H1 (cell line): ENCODE results near the gene SLC13A3. TPM values are rescaled to one million over a fixed set of nuclear protein-coding genes. Genes with fewer than 3 reads are reported as not detected.

Experiments
- CTCF ChIA-PET: fragments of 300-600 bp; sonication (Branson Sonifier 250); formaldehyde crosslinking; loops from one replicate; lab custom pipeline; 2021; ENCODE audit not compliant: partially characterized antibody; lab: Charles Lee
- POLR2A ChIA-PET: fragments of 300-600 bp; sonication (Branson Sonifier 250); formaldehyde crosslinking; loops from one replicate; lab custom pipeline; 2021; ENCODE audit warnings: inconsistent platforms; ENCODE audit not compliant: partially characterized antibody; lab: Charles Lee
- DNase-seq, 2 experiments: peaks; one replicate each; pipeline versions ENCODE4 v3.0.0 to v3.0.0-alpha.2; 2010 to 2022; ENCODE audit warnings: low spot score in 2 of 2, low read depth in 1 of 2, mixed read lengths in 1 of 2
- FAIRE-seq: peaks from 2 replicates; lab custom pipeline; 2011; peaks lifted over from hg19 to GRCh38; lab: Jason Lieb, UNC
- H2AFZ ChIP-seq: 2 replicates; pipeline ENCODE4 v1.8.1; 2012; ENCODE audit warnings: low read length, inconsistent platforms
- H2AK5ac ChIP-seq: 2 replicates; pipeline ENCODE4 v1.6.1; 2013; ENCODE audit warnings: low read depth, low read length
- H2BK120ac ChIP-seq: replicated peaks from 2 replicates; pipeline ENCODE3; 2013; ENCODE audit warnings: low read depth, low read length, inconsistent platforms
- H2BK12ac ChIP-seq: 2 replicates; pipeline ENCODE4 v1.6.1; 2013; ENCODE audit warnings: low read depth, low read length
- H2BK15ac ChIP-seq: 2 replicates; pipeline ENCODE4 v1.6.1; 2013; ENCODE audit warnings: low read length
- H2BK20ac ChIP-seq: 2 replicates; pipeline ENCODE4 v1.6.1; 2013; ENCODE audit warnings: low read length
- H2BK5ac ChIP-seq: 2 replicates; pipeline ENCODE4 v1.6.1; 2013; ENCODE audit warnings: low read depth, low read length
- H3K14ac ChIP-seq: 2 replicates; pipeline ENCODE4 v1.6.1; 2013; ENCODE audit warnings: inconsistent platforms; ENCODE audit not compliant: insufficient read length
- H3K18ac ChIP-seq: 2 replicates; pipeline ENCODE4 v1.6.1; 2013; ENCODE audit warnings: low read length; ENCODE audit errors: extremely low read depth
- H3K23ac ChIP-seq: 2 replicates; pipeline ENCODE4 v1.6.1; 2013; ENCODE audit warnings: inconsistent platforms; ENCODE audit not compliant: insufficient read length
- H3K23me2 ChIP-seq: 2 replicates; pipeline ENCODE4 v1.6.1; 2013; ENCODE audit warnings: low read depth, low read length
- H3K27ac ChIP-seq: 2 replicates; pipeline ENCODE4 v1.6.1; 2011; ENCODE audit warnings: low read depth, low read length, inconsistent platforms
- H3K27me3 ChIP-seq, 4 experiments: replicated peaks in 1 of 4; 1 replicate in 1 of 4; 2 replicates in 3 of 4; pipeline versions ENCODE4 v1.6.1 to v1.8.1; 2011 to 2013; ENCODE audit warnings: low read length in 3 of 4, mild to moderate bottlenecking in 3 of 4, inconsistent platforms in 2 of 4, mixed read lengths in 2 of 4, moderate library complexity in 1 of 4; ENCODE audit not compliant: control insufficient read depth in 3 of 4, insufficient read depth in 3 of 4; ENCODE audit errors: extremely low read depth in 1 of 4
- H3K36me3 ChIP-seq, 4 experiments: 2 replicates each; pipeline versions ENCODE4 v1.6.1 to v1.8.1; 2011 to 2013; ENCODE audit warnings: mild to moderate bottlenecking in 4 of 4, low read length in 3 of 4, moderate library complexity in 2 of 4, control low read depth in 1 of 4, inconsistent platforms in 1 of 4; ENCODE audit not compliant: insufficient read depth in 4 of 4, control insufficient read depth in 2 of 4
- H3K4ac ChIP-seq: replicated peaks from 2 replicates; pipeline ENCODE3; 2013; ENCODE audit warnings: low read length, low read depth, mixed read lengths, inconsistent platforms; ENCODE audit not compliant: insufficient read length
- H3K4me1 ChIP-seq, 4 experiments: replicated peaks in 1 of 4; 1 replicate in 1 of 4; 2 replicates in 3 of 4; pipeline versions ENCODE4 v1.6.1 to v1.8.1; 2011 to 2013; ENCODE audit warnings: low read length in 3 of 4, inconsistent platforms in 2 of 4, mixed read lengths in 1 of 4; ENCODE audit not compliant: insufficient read depth in 4 of 4, control insufficient read depth in 3 of 4
- H3K4me2 ChIP-seq, 2 experiments: 2 replicates each; pipeline versions ENCODE4 v1.6.1 to v1.8.1; 2011 to 2013; ENCODE audit warnings: low read depth in 2 of 2, low read length in 2 of 2, control low read depth in 1 of 2, inconsistent platforms in 1 of 2, mild to moderate bottlenecking in 1 of 2; ENCODE audit not compliant: insufficient read depth in 1 of 2
- H3K4me3 ChIP-seq, 4 experiments: fragments of 200-600, 300-600 bp in 1 of 4; sonication (generic), shearing (Covaris generic), sonication (Bioruptor Twin) in 1 of 4; 2 replicates each; pipeline versions ENCODE4 v1.5.1 to v1.8.1; 2011 to 2016; ENCODE audit warnings: low read length in 4 of 4, low read depth in 3 of 4, control low read depth in 2 of 4, inconsistent platforms in 2 of 4, mild to moderate bottlenecking in 2 of 4, mixed read lengths in 1 of 4, moderate library complexity in 1 of 4; ENCODE audit not compliant: insufficient read depth in 2 of 4; ENCODE audit errors: extremely low read depth in 1 of 4
- H3K56ac ChIP-seq: replicated peaks from 2 replicates; pipeline ENCODE3; 2013; ENCODE audit warnings: low read depth, mild to moderate bottlenecking, mixed read lengths, low read length, inconsistent platforms; ENCODE audit not compliant: insufficient read length
- H3K79me1 ChIP-seq: 2 replicates; pipeline ENCODE4 v1.6.1; 2013; ENCODE audit warnings: low read depth, low read length, control low read depth
- H3K79me2 ChIP-seq, 2 experiments: 2 replicates each; pipeline versions ENCODE4 v1.6.1 to v1.8.1; 2012 to 2013; ENCODE audit warnings: low read length in 2 of 2, mild to moderate bottlenecking in 2 of 2, inconsistent platforms in 1 of 2; ENCODE audit not compliant: insufficient read depth in 2 of 2, control insufficient read depth in 1 of 2
- H3K9ac ChIP-seq, 4 experiments: replicated peaks in 1 of 4; 1 replicate in 1 of 4; 2 replicates in 3 of 4; pipeline versions ENCODE4 v1.6.1 to v1.8.1; 2011 to 2013; ENCODE audit warnings: low read depth in 3 of 4, low read length in 3 of 4, control low read depth in 2 of 4, mild to moderate bottlenecking in 2 of 4, moderate library complexity in 2 of 4, inconsistent platforms in 1 of 4; ENCODE audit errors: extremely low read depth in 1 of 4
- H3K9me3 ChIP-seq, 2 experiments: 2 replicates each; pipeline versions ENCODE4 v1.6.1 to v1.8.1; 2012 to 2013; ENCODE audit warnings: mild to moderate bottlenecking in 2 of 2, moderate library complexity in 2 of 2, control low read depth in 1 of 2, inconsistent platforms in 1 of 2, low read depth in 1 of 2, low read length in 1 of 2, mixed read lengths in 1 of 2; ENCODE audit not compliant: insufficient read depth in 2 of 2
- H4K20me1 ChIP-seq, 2 experiments: replicated peaks in 1 of 2; 2 replicates each; pipeline versions ENCODE3 to v1.8.1; 2011 to 2013; ENCODE audit warnings: inconsistent platforms in 2 of 2, low read length in 2 of 2, mild to moderate bottlenecking in 1 of 2; ENCODE audit not compliant: insufficient read depth in 2 of 2, control insufficient read depth in 1 of 2
- H4K5ac ChIP-seq: 2 replicates; pipeline ENCODE4 v1.6.1; 2013; ENCODE audit warnings: low read length, low read depth, mixed read lengths, inconsistent platforms; ENCODE audit not compliant: insufficient read length
- H4K8ac ChIP-seq: 2 replicates; pipeline ENCODE4 v1.8.0; 2013; ENCODE audit warnings: mild to moderate bottlenecking, moderate library complexity, low read length, inconsistent platforms; ENCODE audit not compliant: insufficient read depth; ENCODE audit errors: extremely low read depth
- H4K91ac ChIP-seq: replicated peaks from 2 replicates; pipeline ENCODE3; 2013; ENCODE audit warnings: low read length, mixed read lengths, inconsistent platforms; ENCODE audit not compliant: insufficient read length
- BCL11A ChIP-seq, 2 experiments: IDR thresholded peaks; one replicate each; pipeline ENCODE4 v1.6.1; 2011; ENCODE audit warnings: low read depth in 2 of 2, low read length in 2 of 2, mild to moderate bottlenecking in 2 of 2
- FOSL1 ChIP-seq: IDR thresholded peaks from 2 replicates; pipeline ENCODE4 v1.6.1; 2011; ENCODE audit warnings: mild to moderate bottlenecking, low read depth, low read length, moderate library complexity; ENCODE audit not compliant: insufficient read depth
- RNF2 ChIP-seq: fragments of 200-900, 300-1000 bp; sonication (generic); IDR thresholded peaks from 2 replicates; pipeline ENCODE4 v1.7.1; 2016; ENCODE audit warnings: borderline replicate concordance, low read depth, mild to moderate bottlenecking, antibody characterized with exemption, low read length; ENCODE audit not compliant: poor library complexity, severe bottlenecking; ENCODE audit errors: missing control alignments
- SP4 ChIP-seq: IDR thresholded peaks from 2 replicates; pipeline ENCODE4 v1.6.1; 2012; ENCODE audit warnings: low read length, inconsistent platforms
- TEAD4 ChIP-seq: IDR thresholded peaks from 2 replicates; pipeline ENCODE4 v1.6.1; 2012; ENCODE audit warnings: low read depth, low read length, inconsistent platforms, mixed read lengths
- YY1 ChIP-seq: IDR thresholded peaks from 2 replicates; pipeline ENCODE4 v1.6.1; 2011; ENCODE audit warnings: low read depth, mild to moderate bottlenecking, low read length
- WGBS, 2 experiments: shearing (Covaris generic) in 1 of 2; methylation state at CpG; one replicate each; pipeline versions ENCODE4 v1.1.6 to v1.1.7; 2013 to 2015; ENCODE audit warnings: low lambda C conversion rate in 2 of 2, mixed read lengths in 2 of 2, inconsistent platforms in 1 of 2, low coverage in 1 of 2, missing lambda C conversion rate in 1 of 2; ENCODE audit not compliant: insufficient replicate concordance in 2 of 2, insufficient coverage in 1 of 2, insufficient read length in 1 of 2; ENCODE audit errors: extremely low coverage in 1 of 2, missing lambda C conversion rate in 1 of 2; 5-methylcytosine and 5-hydroxymethylcytosine counted together
- polyA plus RNA-seq, 7 experiments: library from polyadenylated mRNA; depleted of rRNA in 3 of 7; stranded (reverse) in 5 of 7; unstranded in 2 of 7; fragments of >200 nt in 5 of 7; fragments of 200-250 nt in 2 of 7; gene quantifications; 1 replicate in 5 of 7; 2 replicates in 1 of 7; 4 replicates in 1 of 7; pipeline versions ENCODE4 v1.2.1 to v1.2.3, GENCODE V29; 2011 to 2013; ENCODE audit warnings: missing spikeins in 2 of 7, mixed read lengths in 2 of 7
- total RNA-seq: library from RNA; stranded (reverse); fragmentation: NEBNext Ultra II Directional; extraction: Animal tissue kit (Norgen Biotek cat#: 25700); gene quantifications from 2 replicates; pipeline ENCODE4 v1.2.1, GENCODE V29; 2021

The SLC13A3 gene
- total and polyA plus RNA-seq, 2 of the 8 experiments (the other 6 are each of a cell fraction or from before 2014, with no cell fraction given) = 9.4 to 12.6 TPM

DNA sequence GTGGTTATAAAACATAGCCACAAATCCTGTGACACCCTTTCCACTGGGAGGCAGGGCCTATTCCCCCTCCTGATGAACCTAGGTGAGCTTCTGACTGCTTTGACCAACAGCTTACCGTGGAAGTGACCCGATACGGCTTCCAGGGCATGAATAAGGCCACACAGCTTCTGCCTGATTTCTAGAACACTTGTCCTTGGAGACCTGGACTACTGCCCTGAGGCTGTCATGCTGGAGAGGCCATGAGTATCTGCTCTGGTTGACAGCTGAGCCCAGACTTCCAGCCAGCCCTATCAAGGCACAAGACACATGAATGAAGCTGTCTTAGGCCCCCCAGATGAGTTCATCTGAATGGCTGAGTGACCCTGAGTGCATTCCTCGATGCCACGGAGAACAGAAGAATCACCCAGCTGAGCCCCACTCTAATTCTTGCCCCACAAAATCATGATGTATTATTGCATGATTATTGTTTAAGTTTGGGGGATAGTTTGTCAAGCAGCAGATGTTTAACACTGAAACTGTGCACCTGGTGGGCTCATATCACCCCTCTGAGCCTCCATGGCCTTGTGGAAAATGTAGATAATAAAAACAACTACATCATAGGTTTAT lies 21.4 kb upstream of the SLC13A3 start:
- Histone ChIP-seq H3K9ac (no peak overlapping the region), H4K5ac (no peak overlapping the region), H3K27ac (no peak overlapping the region), H3K79me1 (no peaks in the 10 kb centered on the region; the same call in 1 of the 2 replicates), H2AK5ac (no peak overlapping the region), H3K79me2 (peaks cover 0 to 4% of the 10 kb centered on the region in 2 experiments; a peak in 1 of 4 replicates), H4K8ac (no peak overlapping the region), H3K27me3 (no peaks in the 10 kb centered on the region; a peak in 2 of 7 replicates), H2BK120ac (no peak overlapping the region), H3K4me3 (no peak overlapping the region), H3K56ac (no peak overlapping the region), H3K4me2 (no peak overlapping the region), H3K4me1 (peaks cover 3 to 17% (median 8%) of the 10 kb centered on the region in 4 experiments; a peak in 6 of 7 replicates), H3K18ac (no peak overlapping the region), H3K36me3 (peaks cover 0 to 4% (median 0%) of the 10 kb centered on the region in 4 experiments; a peak in 1 of 8 replicates), H2BK15ac (no peak overlapping the region), H3K23ac (no peak overlapping the region), H4K20me1 (no peaks in the 10 kb centered on the region), H4K91ac (no peak overlapping the region), H2AFZ (no peak overlapping the region), H3K23me2 (no peaks in the 10 kb centered on the region), H2BK5ac (no peak overlapping the region), H2BK12ac (no peak overlapping the region), H2BK20ac (no peak overlapping the region), H3K9me3 (peaks cover 6 to 16% of the 10 kb centered on the region in 2 experiments; a peak in 3 of 4 replicates), H3K4ac (no peak overlapping the region), H3K14ac (no peak overlapping the region)
- ChIA-PET CTCF (interaction anchor here (0.7 to 2.1 kb wide), 6 partner anchors 8 to 136 kb away, joined by 3 to 19 read pairs (median 3); no protein-coding TSS in a partner anchor), POLR2A (interaction anchor here (1.3 kb wide), 1 partner anchor 11 kb away, joined by 3 read pairs; no protein-coding TSS in a partner anchor)
- DNase-seq (no peak), FAIRE-seq (no peak)
- WGBS, 2 experiments = 91% methylated on average over 5 of the region's 5 CpGs; no CpG with 5 or more reads in 1 of the 2 experiments
- TF ChIP-seq YY1 = no peak
- no peak for TF ChIP-seq RNF2
- no peak for TF ChIP-seq FOSL1
- no peak for TF ChIP-seq TEAD4
- TF ChIP-seq SP4 = no peak
- TF ChIP-seq BCL11A (IDR thresholded peaks at IDR 0.05; ENCODE audit: low read depth in 2 of 2, low read length in 2 of 2) = no peak
